WTC11 (cell line): ENCODE measurements around the gene PCIF1.

ENCODE experiments used
- ATF1 ChIP-seq: sonication (generic); formaldehyde crosslinking; IDR thresholded peaks from 2 replicates; pipeline ENCODE4 v1.8.1; 2023; ENCODE audit warnings: mild to moderate bottlenecking, moderate library complexity, missing genetic modification reagents
- TF ChIP-seq, protein P1 (sequence below): fragments of 200-600 bp; IDR thresholded peaks from 2 replicates; pipeline ENCODE4 v1.8.0; 2022; ENCODE audit warnings: antibody characterized with exemption
- TF ChIP-seq, protein P2 (sequence below): sonication (generic); formaldehyde crosslinking; IDR thresholded peaks from 2 replicates; pipeline ENCODE4 v1.8.1; 2022; ENCODE audit warnings: missing genetic modification reagents, borderline replicate concordance

DNA sequence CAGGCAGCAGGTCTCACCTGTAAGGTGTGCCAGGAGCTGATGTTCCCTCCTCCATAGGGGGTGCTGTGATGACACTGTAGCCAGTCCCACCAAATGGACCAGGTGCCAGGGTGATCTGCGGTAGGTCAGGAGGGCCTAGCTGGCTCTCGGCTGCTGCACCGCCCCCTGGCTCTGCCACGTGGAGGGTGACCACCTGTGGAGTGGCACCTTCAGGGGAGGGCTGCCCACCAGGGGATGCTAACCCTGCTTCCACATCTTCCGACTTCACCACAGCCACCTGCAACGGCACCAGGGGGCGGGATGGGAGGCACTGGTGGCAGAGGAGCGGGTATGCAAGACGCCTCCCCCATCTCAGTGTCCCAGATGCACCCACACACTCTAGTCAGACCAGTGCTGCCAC is 19.2 kb downstream of the PCIF1 start:
- TF ChIP-seq, protein P1, sequence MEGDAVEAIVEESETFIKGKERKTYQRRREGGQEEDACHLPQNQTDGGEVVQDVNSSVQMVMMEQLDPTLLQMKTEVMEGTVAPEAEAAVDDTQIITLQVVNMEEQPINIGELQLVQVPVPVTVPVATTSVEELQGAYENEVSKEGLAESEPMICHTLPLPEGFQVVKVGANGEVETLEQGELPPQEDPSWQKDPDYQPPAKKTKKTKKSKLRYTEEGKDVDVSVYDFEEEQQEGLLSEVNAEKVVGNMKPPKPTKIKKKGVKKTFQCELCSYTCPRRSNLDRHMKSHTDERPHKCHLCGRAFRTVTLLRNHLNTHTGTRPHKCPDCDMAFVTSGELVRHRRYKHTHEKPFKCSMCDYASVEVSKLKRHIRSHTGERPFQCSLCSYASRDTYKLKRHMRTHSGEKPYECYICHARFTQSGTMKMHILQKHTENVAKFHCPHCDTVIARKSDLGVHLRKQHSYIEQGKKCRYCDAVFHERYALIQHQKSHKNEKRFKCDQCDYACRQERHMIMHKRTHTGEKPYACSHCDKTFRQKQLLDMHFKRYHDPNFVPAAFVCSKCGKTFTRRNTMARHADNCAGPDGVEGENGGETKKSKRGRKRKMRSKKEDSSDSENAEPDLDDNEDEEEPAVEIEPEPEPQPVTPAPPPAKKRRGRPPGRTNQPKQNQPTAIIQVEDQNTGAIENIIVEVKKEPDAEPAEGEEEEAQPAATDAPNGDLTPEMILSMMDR = no peak
- TF ChIP-seq ATF1 = no peak
- TF ChIP-seq, protein P2, sequence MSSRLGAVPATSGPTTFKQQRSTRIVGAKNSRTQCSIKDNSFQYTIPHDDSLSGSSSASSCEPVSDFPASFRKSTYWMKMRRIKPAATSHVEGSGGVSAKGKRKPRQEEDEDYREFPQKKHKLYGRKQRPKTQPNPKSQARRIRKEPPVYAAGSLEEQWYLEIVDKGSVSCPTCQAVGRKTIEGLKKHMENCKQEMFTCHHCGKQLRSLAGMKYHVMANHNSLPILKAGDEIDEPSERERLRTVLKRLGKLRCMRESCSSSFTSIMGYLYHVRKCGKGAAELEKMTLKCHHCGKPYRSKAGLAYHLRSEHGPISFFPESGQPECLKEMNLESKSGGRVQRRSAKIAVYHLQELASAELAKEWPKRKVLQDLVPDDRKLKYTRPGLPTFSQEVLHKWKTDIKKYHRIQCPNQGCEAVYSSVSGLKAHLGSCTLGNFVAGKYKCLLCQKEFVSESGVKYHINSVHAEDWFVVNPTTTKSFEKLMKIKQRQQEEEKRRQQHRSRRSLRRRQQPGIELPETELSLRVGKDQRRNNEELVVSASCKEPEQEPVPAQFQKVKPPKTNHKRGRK (CRISPR knock-in tag) = no peak
